GM18907 (cell line): ENCODE data around the gene ASIC5.

Source experiments
- ATAC-seq: cut with Tn5 transposase; IDR thresholded peaks from one replicate; pipeline ENCODE4 v1.9.1; 2021; ENCODE audit warnings: mild to moderate bottlenecking, moderate library complexity; ENCODE audit not compliant: unreplicated experiment

ASIC5 gene

GRCh38 chr4:155883895-155884294, 17.8 kb upstream of the ASIC5 start:
- no peak for ATAC-seq

- no peak for ATAC-seq
Measured at GRCh38 chr4:155881555-155881954, 15.5 kb upstream of the ASIC5 start.

GRCh38 chr4:155879767-155880166, 13.7 kb upstream of the ASIC5 start:
- ATAC-seq, result no peak

- ATAC-seq, result no peak
Measured at GRCh38 chr4:155878611-155879010, 12.5 kb upstream of the ASIC5 start.

- no peak for ATAC-seq
Measured at GRCh38 chr4:155877971-155878370, 11.9 kb upstream of the ASIC5 start.

- ATAC-seq, result no peak
Measured at GRCh38 chr4:155875878-155876277, 9.8 kb upstream of the ASIC5 start.

GRCh38 chr4:155855897-155856296, 10.2 kb downstream of the ASIC5 start:
- no peak for ATAC-seq

- ATAC-seq, result no peak
Measured at GRCh38 chr4:155854582-155855226, 11.4 kb downstream of the ASIC5 start.

GRCh38 chr4:155853189-155853588, 12.9 kb downstream of the ASIC5 start:
- no peak for ATAC-seq

- ATAC-seq, result no peak
Measured at GRCh38 chr4:155849042-155849441, 17.0 kb downstream of the ASIC5 start.

GRCh38 chr4:155846929-155847328, 19.1 kb downstream of the ASIC5 start:
- ATAC-seq, result no peak

GRCh38 chr4:155842080-155842479, 24.0 kb downstream of the ASIC5 start:
- no peak for ATAC-seq

- ATAC-seq, result no peak
Measured at GRCh38 chr4:155837203-155837796, 28.8 kb downstream of the ASIC5 start.

GRCh38 chr4:155832664-155833063, 33.4 kb downstream of the ASIC5 start:
- no peak for ATAC-seq

GRCh38 chr4:155828628-155829027, 37.4 kb downstream of the ASIC5 start:
- ATAC-seq, result no peak

GRCh38 chr4:155822572-155822971, 43.5 kb downstream of the ASIC5 start:
- ATAC-seq, result no peak

- no peak for ATAC-seq
Measured at GRCh38 chr4:155820887-155821518, 45.1 kb downstream of the ASIC5 start.

- no peak for ATAC-seq
Measured at GRCh38 chr4:155819066-155819465, 47.0 kb downstream of the ASIC5 start.

GRCh38 chr4:155818639-155819038, 47.4 kb downstream of the ASIC5 start:
- no peak for ATAC-seq

- ATAC-seq, result no peak
Measured at GRCh38 chr4:155811083-155811482, 55.0 kb downstream of the ASIC5 start.

- ATAC-seq, result peak; percentile 99
Measured at GRCh38 chr4:155809835-155810234, 56.2 kb downstream of the ASIC5 start.

GRCh38 chr4:155807021-155807420, 59.1 kb downstream of the ASIC5 start:
- no peak for ATAC-seq
